ENCODE data around the gene ZNF619. TPM values are rescaled to one million over a fixed set of nuclear protein-coding genes. Genes with fewer than 3 reads are reported as not detected.

ZNF619 gene
- total RNA-seq, 1 donor from 2014 or later, result 8.4 TPM

DNA sequence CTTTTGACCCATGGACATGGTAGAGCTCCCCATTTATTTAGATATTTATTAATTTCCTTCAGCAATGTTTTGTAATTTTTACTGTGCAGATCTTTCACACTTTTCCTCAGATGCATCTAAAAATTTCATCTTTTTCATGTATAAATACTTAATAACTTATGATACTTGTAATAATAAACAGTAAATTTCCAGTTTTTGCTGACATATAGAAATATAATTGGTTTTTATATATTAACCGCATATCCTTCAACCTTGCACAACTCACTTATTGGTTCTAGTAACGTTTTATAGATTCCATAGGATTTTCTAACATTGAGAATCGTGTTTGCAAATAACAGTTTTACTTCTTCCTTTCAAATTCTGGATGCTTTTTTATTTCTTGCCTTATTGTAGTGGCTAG, 44.3 kb downstream of the ZNF619 start:
- H3K4me3 ChIP-seq (ENCODE audit: low read length in 3 of 3), result no peak overlapping the region
- H3K9me3 ChIP-seq (ENCODE audit: control insufficient read depth in 3 of 3, low read length in 3 of 3), result no peaks in the 10 kb centered on the region
- H3K9ac ChIP-seq (ENCODE audit: low read depth in 1 of 3, low read length in 3 of 3), result no peak overlapping the region
- H3K36me3 ChIP-seq (ENCODE audit: control insufficient read depth in 3 of 3, insufficient read depth in 3 of 3, low read length in 3 of 3), result peaks cover 0 to 5% (median 3%) of the 10 kb centered on the region in 3 donors
- no peaks in the 10 kb centered on the region for H3K27me3 ChIP-seq (ENCODE audit: control insufficient read depth in 3 of 3, insufficient read depth in 3 of 3, low read length in 3 of 3)
- peaks cover 10 to 17% (median 13%) of the 10 kb centered on the region in 3 donors for H3K4me1 ChIP-seq (ENCODE audit: control insufficient read depth in 3 of 3, insufficient read depth in 3 of 3, low read length in 3 of 3)
- H3K27ac ChIP-seq (ENCODE audit: low read depth, low read length), result no peak overlapping the region

DNA sequence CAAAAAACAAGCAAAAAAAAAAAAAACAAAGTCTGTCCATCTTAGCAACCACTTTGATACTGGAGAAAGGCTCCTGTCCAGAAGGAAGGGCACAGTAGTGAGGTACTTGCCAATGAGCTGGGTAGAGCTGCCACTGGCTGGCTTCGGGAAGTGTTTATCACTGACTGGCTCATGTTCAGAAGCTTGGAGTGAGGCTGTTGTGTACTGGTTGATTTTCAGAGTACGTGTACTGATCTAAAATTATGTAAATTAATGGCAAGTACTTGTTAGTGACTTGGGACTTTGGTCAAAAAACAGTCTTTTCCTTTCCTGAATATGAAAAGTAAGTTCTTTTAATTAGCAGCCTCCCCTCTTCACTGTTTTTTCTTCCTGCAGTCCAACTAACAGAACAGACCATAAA, 46.9 kb downstream of the ZNF619 start:
- Histone ChIP-seq H3K27ac (ENCODE audit: low read depth, low read length) (peak overlapping the region; percentile 87), H3K9ac (ENCODE audit: low read depth in 1 of 3, low read length in 3 of 3) (peak overlapping the region; percentile 40 to 98 (median 97))

DNA sequence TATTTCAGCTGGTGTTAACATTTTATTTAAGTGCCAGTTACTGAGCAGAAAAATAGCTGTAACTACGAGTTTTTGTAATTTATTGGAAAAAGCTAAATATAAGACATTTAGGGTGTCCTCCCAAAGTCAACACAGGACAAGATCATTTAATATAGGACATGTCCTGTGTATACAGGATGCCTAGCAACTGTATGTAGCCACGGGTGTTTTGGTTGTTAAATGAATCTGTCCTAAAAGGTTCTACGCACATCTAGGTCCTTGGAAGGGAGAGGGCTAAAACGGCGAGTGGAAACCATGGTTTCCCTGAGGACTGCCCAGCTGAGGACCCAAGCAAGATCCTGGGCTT, 47.3 kb downstream of the ZNF619 start:
- Histone ChIP-seq H3K9ac (ENCODE audit: low read depth in 1 of 3, low read length in 3 of 3) (peak overlapping the region; percentile 91 to 98 (median 97)), H3K4me1 (ENCODE audit: control insufficient read depth in 3 of 3, insufficient read depth in 3 of 3, low read length in 3 of 3) (peaks cover 10 to 17% (median 13%) of the 10 kb centered on the region in 3 donors), H3K9me3 (ENCODE audit: control insufficient read depth in 3 of 3, low read length in 3 of 3) (no peaks in the 10 kb centered on the region), H3K27ac (ENCODE audit: low read depth, low read length) (peak overlapping the region; percentile 87), H3K27me3 (ENCODE audit: control insufficient read depth in 3 of 3, insufficient read depth in 3 of 3, low read length in 3 of 3) (no peaks in the 10 kb centered on the region), H3K36me3 (ENCODE audit: control insufficient read depth in 3 of 3, insufficient read depth in 3 of 3, low read length in 3 of 3) (peaks cover 13 to 20% (median 17%) of the 10 kb centered on the region in 3 donors), H3K4me3 (ENCODE audit: low read length in 3 of 3) (peak overlapping the region; percentile 75 to 96 (median 85))

More for the DNA sequence above, 46.9 kb downstream of the ZNF619 start:
- Histone ChIP-seq H3K4me3 (ENCODE audit: low read length in 3 of 3) (peak overlapping the region in 1 of 3 donors; percentile 85), H3K4me1 (ENCODE audit: control insufficient read depth in 3 of 3, insufficient read depth in 3 of 3, low read length in 3 of 3) (peaks cover 10 to 17% (median 13%) of the 10 kb centered on the region in 3 donors), H3K9me3 (ENCODE audit: control insufficient read depth in 3 of 3, low read length in 3 of 3) (no peaks in the 10 kb centered on the region), H3K27me3 (ENCODE audit: control insufficient read depth in 3 of 3, insufficient read depth in 3 of 3, low read length in 3 of 3) (no peaks in the 10 kb centered on the region), H3K36me3 (ENCODE audit: control insufficient read depth in 3 of 3, insufficient read depth in 3 of 3, low read length in 3 of 3) (peaks cover 8 to 17% (median 13%) of the 10 kb centered on the region in 3 donors)

DNA sequence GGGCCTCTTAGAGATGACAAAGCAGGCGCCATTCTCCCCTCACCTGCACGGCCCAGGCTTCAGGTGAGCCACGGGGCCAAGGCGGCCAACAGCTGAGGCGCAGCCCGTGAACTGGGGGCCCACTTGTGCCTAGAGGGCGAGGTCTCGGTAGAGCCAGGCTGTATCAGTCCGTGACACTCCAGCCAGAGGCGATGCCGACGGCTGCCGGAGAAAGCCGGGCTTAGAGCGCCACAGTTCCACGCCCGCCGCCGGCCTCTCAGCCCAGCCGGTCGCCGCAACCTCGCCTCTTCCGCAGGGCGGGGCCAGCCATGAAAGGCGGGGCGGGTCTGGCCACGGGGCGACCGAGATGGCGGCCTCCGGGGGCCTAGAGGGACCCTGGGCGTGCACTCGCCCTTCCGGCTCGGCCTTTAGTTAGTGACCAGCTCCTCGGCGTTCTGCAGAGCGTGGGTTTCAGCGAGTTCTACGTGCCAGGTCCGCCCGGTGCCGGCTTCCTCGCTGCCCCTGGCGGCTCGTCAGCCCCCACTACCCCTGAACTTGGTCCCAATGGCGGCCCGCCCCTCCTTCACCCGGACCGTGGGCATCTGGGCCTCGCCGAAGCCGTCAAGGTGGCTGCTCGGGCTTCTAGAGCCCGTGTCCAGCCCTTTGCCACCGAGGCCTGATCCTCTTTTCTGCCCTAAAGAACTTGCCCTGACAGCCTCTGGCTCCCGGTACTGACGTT, 47.8 kb downstream of the ZNF619 start, which contains the start of gene ZNF621:
Gene ZNF621, plus strand, starts transcription at position 393 of the 718 bp plus-strand sequence. CDS start 881 bp downstream, outside the sequence.
- no peaks in the 10 kb centered on the region for H3K9me3 ChIP-seq (ENCODE audit: control insufficient read depth in 3 of 3, low read length in 3 of 3)
- peak within 1 kb of the TSS; percentile 87 for H3K27ac ChIP-seq (ENCODE audit: low read depth, low read length)
- no peaks in the 10 kb centered on the region for H3K27me3 ChIP-seq (ENCODE audit: control insufficient read depth in 3 of 3, insufficient read depth in 3 of 3, low read length in 3 of 3)
- peaks cover 15 to 25% (median 21%) of the 10 kb centered on the region in 3 donors for H3K36me3 ChIP-seq (ENCODE audit: control insufficient read depth in 3 of 3, insufficient read depth in 3 of 3, low read length in 3 of 3)
- H3K4me1 ChIP-seq (ENCODE audit: control insufficient read depth in 3 of 3, insufficient read depth in 3 of 3, low read length in 3 of 3), result peaks cover 10 to 17% (median 13%) of the 10 kb centered on the region in 3 donors
- H3K9ac ChIP-seq (ENCODE audit: low read depth in 1 of 3, low read length in 3 of 3), result peak within 1 kb of the TSS; percentile 91 to 98 (median 97)
- H3K4me3 ChIP-seq (ENCODE audit: low read length in 3 of 3), result peak within 1 kb of the TSS; percentile 75 to 96 (median 85)

DNA sequence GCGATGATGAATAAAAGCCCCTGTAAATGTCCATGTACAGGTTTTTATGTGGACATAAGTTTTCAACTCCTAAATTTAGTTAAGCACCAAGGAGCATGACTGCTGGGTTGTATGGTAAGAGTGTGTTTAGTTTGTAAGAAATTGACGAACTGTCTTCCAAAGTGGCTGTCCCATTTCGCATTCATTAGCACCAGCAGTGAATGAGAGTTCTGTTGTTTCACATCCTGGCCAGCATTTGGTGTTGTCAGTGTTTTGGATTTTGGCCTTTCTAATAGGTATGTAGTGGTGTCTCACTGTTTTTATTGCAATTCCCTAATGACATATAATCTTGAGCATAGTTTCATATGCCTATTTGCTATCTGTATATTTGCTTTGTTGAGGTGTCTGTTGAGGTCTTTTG, 51.5 kb downstream of the ZNF619 start:
- no peak overlapping the region for H3K9ac ChIP-seq (ENCODE audit: low read depth in 1 of 3, low read length in 3 of 3)
- peaks cover 48 to 58% (median 57%) of the 10 kb centered on the region in 3 donors for H3K36me3 ChIP-seq (ENCODE audit: control insufficient read depth in 3 of 3, insufficient read depth in 3 of 3, low read length in 3 of 3)
- no peaks in the 10 kb centered on the region for H3K27me3 ChIP-seq (ENCODE audit: control insufficient read depth in 3 of 3, insufficient read depth in 3 of 3, low read length in 3 of 3)
- H3K9me3 ChIP-seq (ENCODE audit: control insufficient read depth in 3 of 3, low read length in 3 of 3), result peaks cover 0 to 5% (median 0%) of the 10 kb centered on the region in 3 donors
- peaks cover 10 to 17% (median 13%) of the 10 kb centered on the region in 3 donors for H3K4me1 ChIP-seq (ENCODE audit: control insufficient read depth in 3 of 3, insufficient read depth in 3 of 3, low read length in 3 of 3)
- H3K27ac ChIP-seq (ENCODE audit: low read depth, low read length), result no peak overlapping the region
- no peak overlapping the region for H3K4me3 ChIP-seq (ENCODE audit: low read length in 3 of 3)

DNA sequence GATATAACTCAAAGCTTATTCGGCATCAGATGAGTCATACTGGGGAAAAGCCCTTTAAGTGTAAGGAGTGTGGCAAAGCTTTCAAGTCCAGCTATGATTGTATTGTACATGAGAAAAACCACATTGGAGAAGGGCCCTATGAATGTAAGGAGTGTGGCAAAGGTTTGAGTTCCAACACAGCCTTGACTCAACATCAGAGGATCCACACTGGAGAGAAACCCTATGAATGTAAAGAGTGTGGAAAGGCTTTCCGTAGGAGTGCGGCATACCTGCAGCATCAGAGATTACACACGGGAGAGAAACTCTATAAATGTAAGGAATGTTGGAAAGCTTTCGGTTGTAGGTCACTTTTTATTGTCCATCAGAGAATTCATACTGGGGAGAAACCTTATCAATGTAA, 55.3 kb downstream of the ZNF619 start:
- H3K27ac ChIP-seq (ENCODE audit: low read depth, low read length), result no peak overlapping the region
- H3K27me3 ChIP-seq (ENCODE audit: control insufficient read depth in 3 of 3, insufficient read depth in 3 of 3, low read length in 3 of 3), result no peaks in the 10 kb centered on the region
- H3K4me1 ChIP-seq (ENCODE audit: control insufficient read depth in 3 of 3, insufficient read depth in 3 of 3, low read length in 3 of 3), result no peaks in the 10 kb centered on the region
- no peak overlapping the region for H3K4me3 ChIP-seq (ENCODE audit: low read length in 3 of 3)
- H3K9ac ChIP-seq (ENCODE audit: low read depth in 1 of 3, low read length in 3 of 3), result no peak overlapping the region
- H3K9me3 ChIP-seq (ENCODE audit: control insufficient read depth in 3 of 3, low read length in 3 of 3), result peaks cover 0 to 5% (median 0%) of the 10 kb centered on the region in 3 donors
- H3K36me3 ChIP-seq (ENCODE audit: control insufficient read depth in 3 of 3, insufficient read depth in 3 of 3, low read length in 3 of 3), result peaks cover 53 to 83% (median 73%) of the 10 kb centered on the region in 3 donors

DNA sequence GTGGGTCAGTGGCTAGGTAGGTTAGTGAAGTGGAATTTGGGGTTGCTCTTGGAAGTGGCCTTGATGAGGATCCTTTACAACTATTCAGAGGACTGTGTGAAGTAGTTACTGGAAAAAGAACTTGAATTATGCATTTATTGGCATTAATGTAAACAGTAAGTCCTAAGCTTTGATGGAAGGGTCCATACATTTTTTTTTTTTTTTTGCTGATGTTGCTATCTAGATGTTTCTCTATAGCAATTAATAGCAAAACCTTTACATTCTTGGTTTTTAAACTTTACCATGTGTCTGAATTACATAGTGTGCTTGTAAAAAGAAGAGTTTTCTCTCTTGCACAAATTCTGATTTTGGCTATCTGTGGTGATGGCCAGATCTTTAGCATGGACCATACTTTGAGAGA, 57.4 kb downstream of the ZNF619 start:
- peaks cover 0 to 5% (median 0%) of the 10 kb centered on the region in 3 donors for H3K9me3 ChIP-seq (ENCODE audit: control insufficient read depth in 3 of 3, low read length in 3 of 3)
- H3K27ac ChIP-seq (ENCODE audit: low read depth, low read length), result no peak overlapping the region
- H3K4me1 ChIP-seq (ENCODE audit: control insufficient read depth in 3 of 3, insufficient read depth in 3 of 3, low read length in 3 of 3), result no peaks in the 10 kb centered on the region
- no peaks in the 10 kb centered on the region for H3K27me3 ChIP-seq (ENCODE audit: control insufficient read depth in 3 of 3, insufficient read depth in 3 of 3, low read length in 3 of 3)
- no peak overlapping the region for H3K4me3 ChIP-seq (ENCODE audit: low read length in 3 of 3)
- no peak overlapping the region for H3K9ac ChIP-seq (ENCODE audit: low read depth in 1 of 3, low read length in 3 of 3)
- peaks cover 48 to 81% (median 68%) of the 10 kb centered on the region in 3 donors for H3K36me3 ChIP-seq (ENCODE audit: control insufficient read depth in 3 of 3, insufficient read depth in 3 of 3, low read length in 3 of 3)

Small RNAs within 50 kb of the gene (small RNA-seq; reads per million reads assigned to genes)
- 88.7 reads per million, percentile 96 among the genes with 10 or more reads in this experiment for gene RNU5B-2P

Other genes starting within 250 kb of the ZNF619 start
- 17.2 TPM for gene EIF1B, start 167.4 kb upstream of the ZNF619 start, total RNA-seq
- gene ENTPD3, start 89.9 kb upstream of the ZNF619 start, total RNA-seq, result 1.6 TPM
- gene RPL14, start 19.8 kb upstream of the ZNF619 start, total RNA-seq, result 303 TPM
- gene ZNF620, start 28.9 kb downstream of the ZNF619 start, total RNA-seq, result 2.1 TPM
- gene ZNF621, start 47.8 kb downstream of the ZNF619 start, total RNA-seq, result 8.4 TPM